ENCODE results near the gene ASF1A.

ASF1A gene

GRCh38 chr6:118877806-118878205 is 16.1 kb upstream of the ASF1A start:
- Histone ChIP-seq H3K4me3 (ENCODE audit: insufficient read depth, low read depth, low read length) (no peak overlapping the region), H3K4me1 (ENCODE audit: control insufficient read depth, insufficient read depth, low read length) (peaks cover 3% of the 10 kb centered on the region), H3K27ac (ENCODE audit: insufficient read depth, low read depth, low read length, poor library complexity, severe bottlenecking) (no peak overlapping the region), H3K36me3 (ENCODE audit: control insufficient read depth, insufficient read depth, low read length) (no peaks in the 10 kb centered on the region), H3K9me3 (ENCODE audit: control insufficient read depth, low read length) (no peaks in the 10 kb centered on the region), H3K27me3 (ENCODE audit: control insufficient read depth, insufficient read depth, low read length, poor library complexity, severe bottlenecking) (no peaks in the 10 kb centered on the region)
- 88% methylated on average over 1 of the region's 2 CpGs; no CpG with 5 or more reads in 1 of the 2 experiments for WGBS, 2 experiments

GRCh38 chr6:118881440-118882313 is 12.3 kb upstream of the ASF1A start:
- H3K9me3 ChIP-seq (ENCODE audit: control insufficient read depth, low read length), result no peaks in the 10 kb centered on the region
- H3K4me3 ChIP-seq (ENCODE audit: insufficient read depth, low read depth, low read length), result no peak overlapping the region
- peaks cover 3% of the 10 kb centered on the region for H3K4me1 ChIP-seq (ENCODE audit: control insufficient read depth, insufficient read depth, low read length)
- H3K36me3 ChIP-seq (ENCODE audit: control insufficient read depth, insufficient read depth, low read length), result no peaks in the 10 kb centered on the region
- no peaks in the 10 kb centered on the region for H3K27me3 ChIP-seq (ENCODE audit: control insufficient read depth, insufficient read depth, low read length, poor library complexity, severe bottlenecking)
- WGBS, 2 experiments, result 92% methylated on average over 7 to 9 of the region's 9 CpGs
- H3K27ac ChIP-seq (ENCODE audit: insufficient read depth, low read depth, low read length, poor library complexity, severe bottlenecking), result no peak overlapping the region

GRCh38 chr6:118882314-118882905 is 11.5 kb upstream of the ASF1A start:
- 82 to 90% methylated on average over 3 of the region's 4 CpGs for WGBS, 2 experiments
- H3K4me3 ChIP-seq (ENCODE audit: insufficient read depth, low read depth, low read length), result no peak overlapping the region
- H3K4me1 ChIP-seq (ENCODE audit: control insufficient read depth, insufficient read depth, low read length), result peaks cover 3% of the 10 kb centered on the region
- H3K27ac ChIP-seq (ENCODE audit: insufficient read depth, low read depth, low read length, poor library complexity, severe bottlenecking), result no peak overlapping the region
- no peaks in the 10 kb centered on the region for H3K27me3 ChIP-seq (ENCODE audit: control insufficient read depth, insufficient read depth, low read length, poor library complexity, severe bottlenecking)
- no peaks in the 10 kb centered on the region for H3K36me3 ChIP-seq (ENCODE audit: control insufficient read depth, insufficient read depth, low read length)
- no peaks in the 10 kb centered on the region for H3K9me3 ChIP-seq (ENCODE audit: control insufficient read depth, low read length)

- Histone ChIP-seq H3K9me3 (ENCODE audit: control insufficient read depth, low read length) (no peaks in the 10 kb centered on the region), H3K4me1 (ENCODE audit: control insufficient read depth, insufficient read depth, low read length) (peaks cover 3% of the 10 kb centered on the region), H3K27me3 (ENCODE audit: control insufficient read depth, insufficient read depth, low read length, poor library complexity, severe bottlenecking) (no peaks in the 10 kb centered on the region), H3K4me3 (ENCODE audit: insufficient read depth, low read depth, low read length) (no peak overlapping the region), H3K36me3 (ENCODE audit: control insufficient read depth, insufficient read depth, low read length) (no peaks in the 10 kb centered on the region), H3K27ac (ENCODE audit: insufficient read depth, low read depth, low read length, poor library complexity, severe bottlenecking) (no peak overlapping the region)
- 96 to 98% methylated on average over 6 of the region's 6 CpGs for WGBS, 2 experiments
Measured at GRCh38 chr6:118886641-118887040, 7.3 kb upstream of the ASF1A start.

- Histone ChIP-seq H3K27me3 (ENCODE audit: control insufficient read depth, insufficient read depth, low read length, poor library complexity, severe bottlenecking) (no peaks in the 10 kb centered on the region), H3K4me3 (ENCODE audit: insufficient read depth, low read depth, low read length) (no peak overlapping the region), H3K36me3 (ENCODE audit: control insufficient read depth, insufficient read depth, low read length) (no peaks in the 10 kb centered on the region), H3K4me1 (ENCODE audit: control insufficient read depth, insufficient read depth, low read length) (no peaks in the 10 kb centered on the region), H3K9me3 (ENCODE audit: control insufficient read depth, low read length) (no peaks in the 10 kb centered on the region), H3K27ac (ENCODE audit: insufficient read depth, low read depth, low read length, poor library complexity, severe bottlenecking) (no peak overlapping the region)
- 90 to 96% methylated on average over 4 of the region's 4 CpGs for WGBS, 2 experiments
Measured at GRCh38 chr6:118889163-118889562, 4.8 kb upstream of the ASF1A start.

- Histone ChIP-seq H3K36me3 (ENCODE audit: control insufficient read depth, insufficient read depth, low read length) (no peaks in the 10 kb centered on the region), H3K27me3 (ENCODE audit: control insufficient read depth, insufficient read depth, low read length, poor library complexity, severe bottlenecking) (no peaks in the 10 kb centered on the region), H3K4me3 (ENCODE audit: insufficient read depth, low read depth, low read length) (no peak overlapping the region), H3K4me1 (ENCODE audit: control insufficient read depth, insufficient read depth, low read length) (no peaks in the 10 kb centered on the region), H3K27ac (ENCODE audit: insufficient read depth, low read depth, low read length, poor library complexity, severe bottlenecking) (no peak overlapping the region), H3K9me3 (ENCODE audit: control insufficient read depth, low read length) (no peaks in the 10 kb centered on the region)
- WGBS, 2 experiments, result 89% methylated on average over 5 of the region's 5 CpGs
Measured at GRCh38 chr6:118890997-118891790, 2.8 kb upstream of the ASF1A start.

- no peaks in the 10 kb centered on the region for H3K9me3 ChIP-seq (ENCODE audit: control insufficient read depth, low read length)
- H3K36me3 ChIP-seq (ENCODE audit: control insufficient read depth, insufficient read depth, low read length), result peaks cover 3% of the 10 kb centered on the region
- H3K27me3 ChIP-seq (ENCODE audit: control insufficient read depth, insufficient read depth, low read length, poor library complexity, severe bottlenecking), result no peaks in the 10 kb centered on the region
- H3K4me1 ChIP-seq (ENCODE audit: control insufficient read depth, insufficient read depth, low read length), result no peaks in the 10 kb centered on the region
- 80 to 85% methylated on average over 6 of the region's 6 CpGs for WGBS, 2 experiments
- peak overlapping the region; percentile 56 for H3K4me3 ChIP-seq (ENCODE audit: insufficient read depth, low read depth, low read length)
- H3K27ac ChIP-seq (ENCODE audit: insufficient read depth, low read depth, low read length, poor library complexity, severe bottlenecking), result no peak overlapping the region
Measured at GRCh38 chr6:118892355-118892991, 1.5 kb upstream of the ASF1A start.

GRCh38 chr6:118893064-118893806 is 717 bp upstream of the ASF1A start:
- Histone ChIP-seq H3K4me1 (ENCODE audit: control insufficient read depth, insufficient read depth, low read length) (no peaks in the 10 kb centered on the region), H3K9me3 (ENCODE audit: control insufficient read depth, low read length) (no peaks in the 10 kb centered on the region), H3K27ac (ENCODE audit: insufficient read depth, low read depth, low read length, poor library complexity, severe bottlenecking) (peak overlapping the region; percentile 52), H3K27me3 (ENCODE audit: control insufficient read depth, insufficient read depth, low read length, poor library complexity, severe bottlenecking) (no peaks in the 10 kb centered on the region), H3K4me3 (ENCODE audit: insufficient read depth, low read depth, low read length) (peak overlapping the region; percentile 56), H3K36me3 (ENCODE audit: control insufficient read depth, insufficient read depth, low read length) (peaks cover 3% of the 10 kb centered on the region)
- 18 to 19% methylated on average over 18 of the region's 18 CpGs for WGBS, 2 experiments

GRCh38 chr6:118894425-118895260 is 691 bp downstream of the ASF1A start:
- Histone ChIP-seq H3K9me3 (ENCODE audit: control insufficient read depth, low read length) (no peaks in the 10 kb centered on the region), H3K4me1 (ENCODE audit: control insufficient read depth, insufficient read depth, low read length) (peaks cover 5% of the 10 kb centered on the region), H3K27ac (ENCODE audit: insufficient read depth, low read depth, low read length, poor library complexity, severe bottlenecking) (peak overlapping the region; percentile 82), H3K27me3 (ENCODE audit: control insufficient read depth, insufficient read depth, low read length, poor library complexity, severe bottlenecking) (no peaks in the 10 kb centered on the region), H3K36me3 (ENCODE audit: control insufficient read depth, insufficient read depth, low read length) (peaks cover 3% of the 10 kb centered on the region), H3K4me3 (ENCODE audit: insufficient read depth, low read depth, low read length) (peak overlapping the region; percentile 78)
- 0% methylated on average over 102 of the region's 102 CpGs for WGBS, 2 experiments
